HCT116 (cell line): ENCODE results near the gene PTPN13. TPM values are rescaled to one million over a fixed set of nuclear protein-coding genes. Genes with fewer than 3 reads are reported as not detected.

ENCODE experiments used
- ATAC-seq: fragments of 200-7000 bp; cut with Tn5 transposase; 2 replicates; pipeline ENCODE4 v1.9.1; 2020; ENCODE audit warnings: mild to moderate bottlenecking, moderate library complexity
- BruUV-seq: library from RNA; stranded (reverse); fragments of 400-500 nt; replicated peaks from 2 replicates; lab custom pipeline; 2021; lab: Mats Ljungman, UMichigan
- CTCF ChIA-PET: fragments of 300-600 bp; sonication (Branson Sonifier 250); formaldehyde crosslinking; loops from one replicate; lab custom pipeline; 2021; ENCODE audit warnings: antibody characterized with exemption; lab: Charles Lee
- POLR2A ChIA-PET: fragments of 300-600, 350-600 bp; sonication (Branson Sonifier 250); formaldehyde crosslinking; loops from one replicate; lab custom pipeline; 2021; ENCODE audit warnings: antibody characterized with exemption; lab: Charles Lee
- RAD21 ChIA-PET, 2 experiments: fragments of 300-600 bp; sonication (Branson Sonifier 250); formaldehyde crosslinking; loops; one replicate each; lab custom pipeline; 2023; ENCODE audit warnings: low total read pairs in 2 of 2; ENCODE audit not compliant: uncharacterized antibody in 2 of 2, unreplicated experiment in 2 of 2, low non-redundant PET in 1 of 2; lab: Charles Lee
- DNase-seq: peaks from one replicate; pipeline ENCODE4 v3.0.0-alpha.2; 2010; ENCODE audit warnings: low read depth, low spot score
- H2AFZ ChIP-seq: fragments of 200-600 bp; shearing (Covaris generic), sonication (generic); 2 replicates; pipeline ENCODE4 v1.6.1; 2017; ENCODE audit warnings: low read depth, mixed run types, mixed read lengths, antibody characterized with exemption, low read length; ENCODE audit not compliant: poor library complexity, severe bottlenecking
- H3K27ac ChIP-seq: 2 replicates; pipeline ENCODE4 v1.5.1; 2012; ENCODE audit warnings: low read depth, low read length
- H3K27me3 ChIP-seq: fragments of 200-600 bp; sonication (generic); 2 replicates; pipeline ENCODE4 v1.6.1; 2016; ENCODE audit warnings: mixed run types, low read length, mixed read lengths; ENCODE audit not compliant: insufficient read depth
- H3K36me3 ChIP-seq, 2 experiments: fragments of 200-500 bp in 1 of 2; fragments of 200-600 bp in 1 of 2; sonication (Bioruptor generic) in 1 of 2; sonication (generic) in 1 of 2; 2 replicates each; pipeline versions ENCODE4 v1.5.1 to v1.6.1; 2014 to 2016; ENCODE audit warnings: low read length in 2 of 2, inconsistent platforms in 1 of 2, mixed read lengths in 1 of 2, mixed run types in 1 of 2; ENCODE audit not compliant: insufficient read depth in 2 of 2, control insufficient read depth in 1 of 2
- H3K4me1 ChIP-seq, 2 experiments: fragments of 200-600 bp in 1 of 2; sonication (generic) in 1 of 2; 2 replicates each; pipeline versions ENCODE4 v1.5.1 to v1.6.1; 2012 to 2017; ENCODE audit warnings: low read length in 2 of 2, inconsistent platforms in 1 of 2, mild to moderate bottlenecking in 1 of 2, mixed read lengths in 1 of 2, mixed run types in 1 of 2, moderate library complexity in 1 of 2; ENCODE audit not compliant: insufficient read depth in 2 of 2, control insufficient read depth in 1 of 2
- H3K4me2 ChIP-seq: fragments of 200-600 bp; sonication (generic); 2 replicates; pipeline ENCODE4 v1.6.1; 2017; ENCODE audit warnings: mixed run types, low read length, mixed read lengths
- H3K4me3 ChIP-seq, 2 experiments: fragments of 200-600 bp in 1 of 2; sonication (generic) in 1 of 2; replicated peaks in 1 of 2; 2 replicates each; pipeline ENCODE4 v1.5.1; 2011 to 2016; ENCODE audit warnings: low read length in 2 of 2, control low read depth in 1 of 2, low read depth in 1 of 2, mild to moderate bottlenecking in 1 of 2, mixed read lengths in 1 of 2, mixed run types in 1 of 2
- H3K79me2 ChIP-seq: fragments of 200-600 bp; sonication (generic); 2 replicates; pipeline ENCODE4 v1.6.1; 2017; ENCODE audit warnings: mild to moderate bottlenecking, mixed run types, low read length, moderate library complexity, mixed read lengths; ENCODE audit not compliant: insufficient read depth
- H3K9ac ChIP-seq: fragments of 200-600 bp; sonication (generic); 2 replicates; pipeline ENCODE4 v1.6.1; 2016; ENCODE audit warnings: low read length, mixed read lengths
- H3K9me2 ChIP-seq: fragments of 200-600 bp; sonication (generic), shearing (Covaris generic); 2 replicates; pipeline ENCODE4 v1.6.1; 2017; ENCODE audit warnings: mixed run types, mild to moderate bottlenecking, moderate library complexity; ENCODE audit not compliant: insufficient read depth
- H3K9me3 ChIP-seq, 2 experiments: fragments of 200-500 bp in 1 of 2; fragments of 200-600 bp in 1 of 2; sonication (Bioruptor generic) in 1 of 2; sonication (generic) in 1 of 2; 2 replicates each; pipeline ENCODE4 v1.6.1; 2014 to 2017; ENCODE audit warnings: low read length in 2 of 2, mixed read lengths in 2 of 2, inconsistent platforms in 1 of 2, low read depth in 1 of 2, mild to moderate bottlenecking in 1 of 2, mixed run types in 1 of 2, moderate library complexity in 1 of 2; ENCODE audit not compliant: control insufficient read depth in 1 of 2, insufficient read depth in 1 of 2
- H4K20me1 ChIP-seq: fragments of 200-600 bp; sonication (generic), shearing (Covaris generic); 2 replicates; pipeline ENCODE4 v1.6.1; 2017; ENCODE audit warnings: mixed run types, mild to moderate bottlenecking, moderate library complexity; ENCODE audit not compliant: insufficient read depth
- CBX3 ChIP-seq: IDR thresholded peaks from 2 replicates; pipeline ENCODE4 v1.6.1; 2012; ENCODE audit warnings: low read depth
- CEBPB ChIP-seq: IDR thresholded peaks from 2 replicates; pipeline ENCODE4 v1.6.1; 2012; ENCODE audit warnings: low read depth
- EGR1 ChIP-seq: IDR thresholded peaks from 2 replicates; pipeline ENCODE4 v1.6.1; 2012; ENCODE audit warnings: low read depth
- ELF1 ChIP-seq: IDR thresholded peaks from 2 replicates; pipeline ENCODE4 v1.6.1; 2012; ENCODE audit warnings: low read depth, borderline replicate concordance
- EZH2 ChIP-seq: fragments of 200-600 bp; sonication (generic); IDR thresholded peaks from 2 replicates; pipeline ENCODE4 v1.6.1; 2017; ENCODE audit warnings: antibody characterized with exemption, mixed run types
- EZH2phosphoT487 ChIP-seq: fragments of 200-600 bp; IDR thresholded peaks from 2 replicates; pipeline ENCODE4 v1.6.1; 2018; ENCODE audit warnings: antibody characterized with exemption, borderline replicate concordance
- FOSL1 ChIP-seq: IDR thresholded peaks from 2 replicates; pipeline ENCODE4 v1.6.1; 2012; ENCODE audit warnings: low read depth
- JUND ChIP-seq: IDR thresholded peaks from 2 replicates; pipeline ENCODE4 v1.6.1; 2012
- POLR2A ChIP-seq: IDR thresholded peaks from 2 replicates; pipeline ENCODE4 v1.7.0; 2011; ENCODE audit warnings: borderline replicate concordance; ENCODE audit not compliant: insufficient read depth, insufficient read length; ENCODE audit errors: extremely low read depth
- POLR2AphosphoS5 ChIP-seq: IDR thresholded peaks from 2 replicates; pipeline ENCODE4 v1.6.1; 2011; ENCODE audit warnings: mild to moderate bottlenecking, low read depth, low read length, moderate library complexity
- RAD21 ChIP-seq: IDR thresholded peaks from 2 replicates; pipeline ENCODE4 v1.6.1; 2012; ENCODE audit warnings: low read depth, mild to moderate bottlenecking
- SP1 ChIP-seq: IDR thresholded peaks from 2 replicates; pipeline ENCODE4 v1.6.1; 2012; ENCODE audit warnings: low read depth
- TCF7L2 ChIP-seq: IDR thresholded peaks from 2 replicates; pipeline ENCODE4 v1.7.0; 2011; ENCODE audit warnings: borderline replicate concordance, inconsistent platforms; ENCODE audit not compliant: insufficient read depth, insufficient read length; ENCODE audit errors: extremely low read depth
- YY1 ChIP-seq: IDR thresholded peaks from 2 replicates; pipeline ENCODE4 v1.6.1; 2011; ENCODE audit warnings: low read length, low read depth, moderate library complexity, mild to moderate bottlenecking; ENCODE audit not compliant: insufficient replicate concordance; ENCODE audit errors: extremely low read depth
- ZFX ChIP-seq: fragments of 450-650 bp; IDR thresholded peaks from 2 replicates; pipeline ENCODE4 v1.6.1; 2017
- intact Hi-C: fragments of 100-400 bp; cut with micrococcal nuclease; formaldehyde crosslinking; loops from 2 replicates; pipeline ENCODE4 v1.10.0; 2022
- total RNA-seq: library from RNA; stranded (reverse); gene quantifications from one replicate; pipeline ENCODE4 v1.2.1, GENCODE V29; 2021; ENCODE audit not compliant: unreplicated experiment
- TF ChIP-seq, protein P1 (sequence below): IDR thresholded peaks from 2 replicates; pipeline ENCODE4 v1.6.1; 2012
- TF ChIP-seq, protein P2 (sequence below): IDR thresholded peaks from 2 replicates; pipeline ENCODE4 v1.6.1; 2011; ENCODE audit warnings: mild to moderate bottlenecking, low read length, moderate library complexity; ENCODE audit not compliant: insufficient replicate concordance; ENCODE audit errors: extremely low read depth
- TF ChIP-seq, protein P3 (sequence below): IDR thresholded peaks from 2 replicates; pipeline ENCODE4 v1.6.1; 2012
- TF ChIP-seq, protein P4 (sequence below): IDR thresholded peaks from 2 replicates; pipeline ENCODE4 v1.6.1; 2012; ENCODE audit warnings: low read depth

PTPN13 gene
- total RNA-seq, 1 experiment from 2014 or later, result 14.6 TPM

DNA sequence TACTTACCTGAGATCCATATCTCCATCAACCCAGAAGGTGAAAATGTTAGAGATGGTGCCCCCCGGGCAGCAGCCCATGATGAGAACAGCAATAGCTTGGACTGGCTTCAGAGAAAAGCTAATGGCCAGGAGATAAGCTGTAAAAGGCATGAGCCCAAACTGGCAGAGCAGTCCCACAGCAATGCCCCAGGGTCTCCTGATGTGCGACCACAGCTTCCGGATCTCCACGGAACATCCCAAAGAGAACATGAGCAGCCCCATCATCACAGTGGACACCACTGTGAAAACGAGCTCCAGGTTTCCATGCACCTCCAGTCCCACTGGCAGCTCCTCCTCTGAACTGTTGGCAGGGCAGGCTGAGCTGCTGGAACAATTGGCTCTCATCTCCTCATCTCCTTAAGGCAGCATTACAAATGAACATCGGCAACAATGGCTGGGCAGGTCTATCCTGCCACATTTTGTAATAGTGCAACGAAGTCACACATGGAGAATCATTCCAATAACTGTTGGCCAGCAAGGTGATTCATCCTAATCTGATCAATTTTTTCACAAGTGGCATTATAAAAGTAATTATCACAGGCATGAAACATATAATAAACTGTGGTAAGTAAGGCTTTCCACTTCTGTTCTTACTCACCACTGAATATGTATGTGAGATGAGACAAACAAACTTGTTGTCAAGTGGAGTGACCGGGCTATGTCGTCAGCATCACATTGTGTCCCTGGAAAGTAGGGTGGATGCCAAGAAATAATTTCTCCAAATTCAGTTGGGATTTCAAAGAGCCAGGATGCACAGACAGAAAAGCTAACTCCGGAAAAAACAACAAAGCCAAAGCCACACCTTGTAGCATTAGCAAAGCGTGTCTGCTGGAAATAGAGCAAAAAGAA, 254.9 kb downstream of the PTPN13 start, which contains the start of gene SLC10A6:
TSS of gene SLC10A6 (minus strand) at position 653 of the 888 bp plus-strand sequence. CDS start at position 384, 269 bp downstream.
- ATAC-seq, result no peak
- Histone ChIP-seq H3K4me2 (no peak within 1 kb of the TSS), H3K79me2 (no peaks in the 10 kb centered on the region), H3K27ac (no peak within 1 kb of the TSS), H3K9me2 (no peaks in the 10 kb centered on the region), H3K36me3 (no peaks in the 10 kb centered on the region), H3K4me1 (no peaks in the 10 kb centered on the region), H3K4me3 (no peak within 1 kb of the TSS), H3K9me3 (no peaks in the 10 kb centered on the region), H3K27me3 (no peaks in the 10 kb centered on the region), H3K9ac (no peak within 1 kb of the TSS), H2AFZ (no peak within 1 kb of the TSS), H4K20me1 (no peaks in the 10 kb centered on the region)
- ChIA-PET POLR2A (no interaction called here), CTCF (interaction anchor here (0.7 kb wide), 1 partner anchor 323 kb away, joined by 3 read pairs; no protein-coding TSS in a partner anchor), RAD21 (no interaction called here)
- DNase-seq, result no peak
- TF ChIP-seq EZH2phosphoT487 (no peak), CEBPB (no peak), TCF7L2 (no peak), SP1 (no peak), POLR2A (no peak), EZH2 (no peak), RAD21 (no peak), FOSL1 (no peak), EGR1 (no peak), ELF1 (no peak), YY1 (no peak), ZFX (no peak), JUND (no peak), CBX3 (no peak), POLR2AphosphoS5 (no peak)
- TF ChIP-seq, protein P1, sequence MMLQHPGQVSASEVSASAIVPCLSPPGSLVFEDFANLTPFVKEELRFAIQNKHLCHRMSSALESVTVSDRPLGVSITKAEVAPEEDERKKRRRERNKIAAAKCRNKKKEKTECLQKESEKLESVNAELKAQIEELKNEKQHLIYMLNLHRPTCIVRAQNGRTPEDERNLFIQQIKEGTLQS, result no peak
- TF ChIP-seq, protein P2, sequence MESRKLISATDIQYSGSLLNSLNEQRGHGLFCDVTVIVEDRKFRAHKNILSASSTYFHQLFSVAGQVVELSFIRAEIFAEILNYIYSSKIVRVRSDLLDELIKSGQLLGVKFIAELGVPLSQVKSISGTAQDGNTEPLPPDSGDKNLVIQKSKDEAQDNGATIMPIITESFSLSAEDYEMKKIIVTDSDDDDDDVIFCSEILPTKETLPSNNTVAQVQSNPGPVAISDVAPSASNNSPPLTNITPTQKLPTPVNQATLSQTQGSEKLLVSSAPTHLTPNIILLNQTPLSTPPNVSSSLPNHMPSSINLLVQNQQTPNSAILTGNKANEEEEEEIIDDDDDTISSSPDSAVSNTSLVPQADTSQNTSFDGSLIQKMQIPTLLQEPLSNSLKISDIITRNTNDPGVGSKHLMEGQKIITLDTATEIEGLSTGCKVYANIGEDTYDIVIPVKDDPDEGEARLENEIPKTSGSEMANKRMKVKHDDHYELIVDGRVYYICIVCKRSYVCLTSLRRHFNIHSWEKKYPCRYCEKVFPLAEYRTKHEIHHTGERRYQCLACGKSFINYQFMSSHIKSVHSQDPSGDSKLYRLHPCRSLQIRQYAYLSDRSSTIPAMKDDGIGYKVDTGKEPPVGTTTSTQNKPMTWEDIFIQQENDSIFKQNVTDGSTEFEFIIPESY, result no peak
- TF ChIP-seq, protein P3, sequence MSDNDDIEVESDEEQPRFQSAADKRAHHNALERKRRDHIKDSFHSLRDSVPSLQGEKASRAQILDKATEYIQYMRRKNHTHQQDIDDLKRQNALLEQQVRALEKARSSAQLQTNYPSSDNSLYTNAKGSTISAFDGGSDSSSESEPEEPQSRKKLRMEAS, result no peak
- TF ChIP-seq, protein P4, sequence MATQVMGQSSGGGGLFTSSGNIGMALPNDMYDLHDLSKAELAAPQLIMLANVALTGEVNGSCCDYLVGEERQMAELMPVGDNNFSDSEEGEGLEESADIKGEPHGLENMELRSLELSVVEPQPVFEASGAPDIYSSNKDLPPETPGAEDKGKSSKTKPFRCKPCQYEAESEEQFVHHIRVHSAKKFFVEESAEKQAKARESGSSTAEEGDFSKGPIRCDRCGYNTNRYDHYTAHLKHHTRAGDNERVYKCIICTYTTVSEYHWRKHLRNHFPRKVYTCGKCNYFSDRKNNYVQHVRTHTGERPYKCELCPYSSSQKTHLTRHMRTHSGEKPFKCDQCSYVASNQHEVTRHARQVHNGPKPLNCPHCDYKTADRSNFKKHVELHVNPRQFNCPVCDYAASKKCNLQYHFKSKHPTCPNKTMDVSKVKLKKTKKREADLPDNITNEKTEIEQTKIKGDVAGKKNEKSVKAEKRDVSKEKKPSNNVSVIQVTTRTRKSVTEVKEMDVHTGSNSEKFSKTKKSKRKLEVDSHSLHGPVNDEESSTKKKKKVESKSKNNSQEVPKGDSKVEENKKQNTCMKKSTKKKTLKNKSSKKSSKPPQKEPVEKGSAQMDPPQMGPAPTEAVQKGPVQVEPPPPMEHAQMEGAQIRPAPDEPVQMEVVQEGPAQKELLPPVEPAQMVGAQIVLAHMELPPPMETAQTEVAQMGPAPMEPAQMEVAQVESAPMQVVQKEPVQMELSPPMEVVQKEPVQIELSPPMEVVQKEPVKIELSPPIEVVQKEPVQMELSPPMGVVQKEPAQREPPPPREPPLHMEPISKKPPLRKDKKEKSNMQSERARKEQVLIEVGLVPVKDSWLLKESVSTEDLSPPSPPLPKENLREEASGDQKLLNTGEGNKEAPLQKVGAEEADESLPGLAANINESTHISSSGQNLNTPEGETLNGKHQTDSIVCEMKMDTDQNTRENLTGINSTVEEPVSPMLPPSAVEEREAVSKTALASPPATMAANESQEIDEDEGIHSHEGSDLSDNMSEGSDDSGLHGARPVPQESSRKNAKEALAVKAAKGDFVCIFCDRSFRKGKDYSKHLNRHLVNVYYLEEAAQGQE, result no peak
- BruUV-seq, result no TSS peak
- intact Hi-C loops, result no loop called here
